ENCODE results near the gene LAG3.

GRCh38 chr12:6764011-6764828 lies 8.1 kb upstream of the LAG3 start:
- TF ChIP-seq MYBL2 (CRISPR knock-in tag; IDR thresholded peaks at IDR 0.05) (peak; percentile 98; the same call in 1 of the 2 replicates), CTCF (IDR thresholded peaks at IDR 0.05) (no peak), NR3C1 (CRISPR knock-in tag; conservative IDR thresholded peaks at IDR 0.05; ENCODE audit: low read depth) (no peak), GABPB1 (CRISPR knock-in tag; IDR thresholded peaks at IDR 0.05) (no peak), MAX (CRISPR knock-in tag; IDR thresholded peaks at IDR 0.05) (no peak), ATF3 (CRISPR knock-in tag; conservative IDR thresholded peaks at IDR 0.05) (no peak), ATF1 (CRISPR knock-in tag; IDR thresholded peaks at IDR 0.05) (no peak), ELF4 (CRISPR knock-in tag; IDR thresholded peaks at IDR 0.05; ENCODE audit: low read depth) (no peak), PREB (CRISPR knock-in tag; IDR thresholded peaks at IDR 0.05; ENCODE audit: borderline replicate concordance) (no peak)
